SKM-1 treated with dmso at 0.1 percent for 144 hours (cell line): ENCODE results near the gene DEFB128.
A peak's percentile ranks its signal among the peaks of the same experiment; 100 is the strongest.
"Not testable (repeated sequence)": the region's sequence is repeated elsewhere in the genome, so short reads cannot be mapped to it uniquely, and the experiment has no call there.

Source experiments
- DNase-seq: peaks from one replicate; lab custom pipeline; 2025; ENCODE audit not compliant: unreplicated experiment; lab: John Stamatoyannopoulos, UW

Gene DEFB128

GRCh38 chr20:189611-190010, at the start of gene DEFB128:
TSS of gene DEFB128 (minus strand) at chr20:189711. CDS start at chr20:189623, 88 bp downstream.
- no peak for DNase-seq

GRCh38 chr20:237929-238328, 48.4 kb upstream of the DEFB128 start:
- DNase-seq, result peak; percentile 1

GRCh38 chr20:237489-237888, 48.0 kb upstream of the DEFB128 start:
- DNase-seq, result peak; percentile 62

- no peak for DNase-seq
Observed at GRCh38 chr20:235891-236290, 46.4 kb upstream of the DEFB128 start.

- peak; percentile 36 for DNase-seq
Observed at GRCh38 chr20:227439-228105, 38.1 kb upstream of the DEFB128 start.

GRCh38 chr20:226958-227357, 37.4 kb upstream of the DEFB128 start, which contains the start of gene DEFB129:
TSS of gene DEFB129 (plus strand) at chr20:227258. CDS start at chr20:227289, 31 bp downstream.
- no peak for DNase-seq

- DNase-seq, result not testable (repeated sequence)
Observed at GRCh38 chr20:225879-226278, 36.4 kb upstream of the DEFB128 start.

GRCh38 chr20:221258-221830, 31.8 kb upstream of the DEFB128 start:
- no peak for DNase-seq

GRCh38 chr20:219290-220115, 30.0 kb upstream of the DEFB128 start:
- DNase-seq, result no peak

- no peak for DNase-seq
Observed at GRCh38 chr20:217266-217665, 27.8 kb upstream of the DEFB128 start.

- no peak for DNase-seq
Observed at GRCh38 chr20:215796-216195, 26.3 kb upstream of the DEFB128 start.

- no peak for DNase-seq
Observed at GRCh38 chr20:214383-214782, 24.9 kb upstream of the DEFB128 start.

GRCh38 chr20:210809-211502, 21.4 kb upstream of the DEFB128 start:
- DNase-seq, result no peak

- DNase-seq, result no peak
Observed at GRCh38 chr20:208942-209566, 19.5 kb upstream of the DEFB128 start.

GRCh38 chr20:203630-204029, 14.1 kb upstream of the DEFB128 start:
- not testable (repeated sequence) for DNase-seq

- no peak for DNase-seq
Observed at GRCh38 chr20:199996-200395, 10.5 kb upstream of the DEFB128 start.

- DNase-seq, result no peak
Observed at GRCh38 chr20:198225-198624, 8.7 kb upstream of the DEFB128 start.

- no peak for DNase-seq
Observed at GRCh38 chr20:187733-188132, 1.8 kb downstream of the DEFB128 start.

- no peak for DNase-seq
Observed at GRCh38 chr20:184288-184687, 5.2 kb downstream of the DEFB128 start.

- DNase-seq, result no peak
Observed at GRCh38 chr20:168876-169275, 20.6 kb downstream of the DEFB128 start.

- no peak for DNase-seq
Observed at GRCh38 chr20:164618-165017, 24.9 kb downstream of the DEFB128 start.
